HG03575 (cell line): ENCODE data around the gene ACSF3.

Experiments used
- ATAC-seq: cut with Tn5 transposase; IDR thresholded peaks from one replicate; pipeline ENCODE4 v1.9.1; 2021; ENCODE audit not compliant: unreplicated experiment, insufficient number of reproducible peaks, low FRiP score; ENCODE audit errors: extremely low read depth

Gene ACSF3

DNA sequence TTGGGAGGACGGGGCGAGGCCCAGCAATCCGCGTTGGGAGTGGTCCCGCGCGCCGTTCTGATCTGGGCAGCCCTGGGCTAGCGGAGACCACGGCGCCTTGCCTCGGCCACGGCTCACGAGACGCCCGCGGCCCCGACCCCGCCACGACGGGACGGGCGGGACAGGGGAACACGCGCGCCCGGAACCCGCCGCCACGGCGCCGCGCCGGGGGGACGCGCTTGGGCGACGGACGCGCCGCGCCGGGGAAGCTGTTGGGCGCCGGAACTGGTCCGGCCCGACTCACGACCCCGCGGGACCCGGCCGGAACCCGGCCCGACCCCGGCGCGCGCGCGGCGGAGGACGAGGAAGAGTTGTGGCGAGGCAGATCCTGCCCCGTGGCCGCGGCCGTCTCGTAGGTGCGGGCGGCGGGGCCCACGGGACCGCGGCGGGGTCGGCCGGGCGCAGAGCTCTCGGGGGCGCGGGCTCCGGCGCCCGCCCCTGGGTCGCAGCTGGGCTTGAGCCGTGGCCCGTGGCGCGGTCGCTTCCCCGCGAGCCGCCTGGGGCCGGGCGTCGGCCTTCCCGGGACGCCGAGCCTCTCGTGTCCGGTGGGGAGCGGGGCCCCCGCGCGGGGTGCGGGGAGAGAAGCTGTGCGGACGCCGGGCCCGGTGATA is at the start of gene ACSF3:
Gene ACSF3, plus strand, starts transcription at position 251 of the 650 bp plus-strand sequence. CDS start 6,830 bp downstream, outside the sequence.
- ATAC-seq = no peak

- no peak for ATAC-seq
Measured at GRCh38 chr16:89044418-89045180, 49.1 kb upstream of the ACSF3 start.

- ATAC-seq = no peak
Measured at GRCh38 chr16:89045181-89045815, 48.4 kb upstream of the ACSF3 start.

DNA sequence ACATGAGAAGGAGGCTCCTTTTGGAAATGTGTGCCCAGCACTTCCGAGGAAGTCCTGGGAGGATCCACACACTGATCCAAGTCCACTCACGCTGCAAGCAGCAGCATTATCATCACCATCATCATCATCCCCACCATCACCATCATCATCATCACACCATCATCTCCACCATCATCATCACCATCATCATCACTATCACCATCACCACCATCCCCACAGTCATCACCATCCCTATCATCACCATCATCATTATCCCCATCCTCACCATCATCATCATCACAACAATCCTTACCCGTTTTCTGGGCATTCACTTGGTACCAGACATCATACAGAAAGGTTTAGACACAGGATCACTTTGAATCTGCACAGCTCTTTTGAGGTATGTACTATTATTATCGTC is 47.8 kb upstream of the ACSF3 start:
- no peak for ATAC-seq

GRCh38 chr16:89046491-89046890 is 47.2 kb upstream of the ACSF3 start:
- no peak for ATAC-seq

GRCh38 chr16:89047331-89048089 is 46.1 kb upstream of the ACSF3 start:
- ATAC-seq = no peak

DNA sequence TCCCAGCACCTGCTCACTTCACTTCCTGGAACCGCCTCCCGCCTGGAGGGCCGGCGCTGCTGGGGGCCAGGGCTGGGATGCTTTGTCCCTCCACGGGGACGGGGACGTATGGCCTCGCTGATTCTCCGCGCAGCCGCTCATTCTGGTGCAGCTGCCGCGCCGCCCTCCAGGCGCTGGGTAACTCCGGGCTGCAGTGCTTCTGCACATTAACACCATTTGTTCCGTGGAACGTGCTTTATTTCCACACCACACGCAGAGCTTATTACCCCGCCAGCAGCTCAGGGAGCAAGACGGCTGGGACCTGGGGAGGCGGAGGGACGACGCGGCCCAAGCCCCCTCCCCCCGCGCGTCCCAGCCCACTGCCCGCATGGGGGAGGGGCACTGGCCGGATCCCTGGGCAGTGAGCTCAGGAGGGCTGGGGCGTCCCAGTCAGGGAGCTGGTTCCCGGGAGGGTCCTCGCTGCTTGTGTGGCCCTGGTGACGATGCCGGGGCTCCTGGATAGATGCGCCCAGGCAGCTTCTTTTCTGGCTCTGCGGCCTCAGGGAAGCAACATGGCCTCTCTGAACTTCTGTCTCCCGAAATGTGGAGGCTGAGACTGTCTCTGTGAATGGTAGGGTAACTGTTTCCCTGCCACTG is 45.4 kb upstream of the ACSF3 start:
- no peak for ATAC-seq

- no peak for ATAC-seq
Measured at GRCh38 chr16:89048871-89049422, 44.7 kb upstream of the ACSF3 start.

DNA sequence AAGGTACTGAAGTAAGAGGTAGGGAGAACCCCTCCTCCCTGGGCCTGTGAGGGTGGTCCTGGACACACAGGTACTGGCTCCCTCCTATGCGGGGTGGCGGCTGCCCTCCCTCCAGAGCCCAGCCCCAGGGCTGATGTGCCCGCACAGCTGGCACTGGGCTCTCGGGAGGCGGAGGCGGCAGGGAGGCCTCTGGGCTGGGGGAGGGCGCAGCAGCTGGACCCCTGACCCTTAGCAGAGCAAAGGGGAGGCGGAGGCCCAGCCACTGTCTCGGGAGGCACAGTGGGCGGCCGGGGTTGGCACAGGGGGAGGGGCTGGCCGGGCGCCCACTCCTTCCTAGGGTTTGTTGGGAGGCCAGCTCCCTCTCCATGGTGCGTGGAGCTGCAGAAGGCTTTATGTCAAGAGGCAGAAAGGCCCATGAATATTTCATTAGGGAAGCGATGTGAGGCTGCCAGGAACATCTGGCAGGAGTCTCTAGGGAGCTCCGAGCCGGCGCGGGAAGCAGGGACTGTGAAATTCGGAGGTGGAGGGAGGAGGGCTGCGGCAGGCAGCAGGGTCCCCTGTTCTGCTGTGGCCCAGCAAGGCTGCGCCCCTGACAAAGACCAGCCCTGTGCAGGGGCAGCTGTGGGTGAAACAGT is 44.1 kb upstream of the ACSF3 start:
- no peak for ATAC-seq

DNA sequence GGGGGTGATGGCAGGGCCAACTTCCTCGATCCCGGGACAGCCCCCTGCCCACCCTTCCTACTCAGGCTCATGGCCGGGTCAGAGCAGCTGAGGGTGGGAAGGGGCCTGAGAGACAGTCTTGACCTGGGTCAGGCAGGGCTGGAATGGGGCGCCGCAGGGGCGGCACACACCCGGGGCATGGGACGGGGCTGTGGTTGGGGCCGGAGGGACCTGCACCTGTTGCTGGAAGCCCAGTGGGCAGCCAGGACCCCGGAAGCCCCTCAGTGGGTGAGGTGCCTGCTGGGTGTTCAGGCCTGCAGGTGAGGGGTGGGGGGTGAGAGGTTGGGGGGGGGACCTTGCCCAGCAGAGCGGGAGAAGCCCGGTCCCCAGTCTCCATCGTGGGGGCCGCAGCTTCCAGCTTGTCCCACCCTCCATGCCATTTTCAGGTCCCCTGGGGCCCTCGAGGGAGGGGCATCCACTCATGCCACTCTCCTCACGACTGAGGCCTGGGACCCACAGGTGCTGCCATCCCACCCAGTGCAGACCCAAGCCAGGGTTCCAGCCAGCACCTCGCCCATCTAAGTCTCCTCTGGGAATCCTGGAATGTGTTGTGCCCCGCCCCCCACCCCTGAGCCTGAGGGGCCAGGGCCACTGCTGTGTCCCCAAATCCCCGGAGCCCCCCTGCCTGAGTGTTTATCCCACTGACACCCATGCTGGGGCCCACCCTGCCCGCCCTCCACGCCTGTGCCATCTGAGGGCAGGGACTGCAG is 43.4 kb upstream of the ACSF3 start:
- no peak for ATAC-seq

DNA sequence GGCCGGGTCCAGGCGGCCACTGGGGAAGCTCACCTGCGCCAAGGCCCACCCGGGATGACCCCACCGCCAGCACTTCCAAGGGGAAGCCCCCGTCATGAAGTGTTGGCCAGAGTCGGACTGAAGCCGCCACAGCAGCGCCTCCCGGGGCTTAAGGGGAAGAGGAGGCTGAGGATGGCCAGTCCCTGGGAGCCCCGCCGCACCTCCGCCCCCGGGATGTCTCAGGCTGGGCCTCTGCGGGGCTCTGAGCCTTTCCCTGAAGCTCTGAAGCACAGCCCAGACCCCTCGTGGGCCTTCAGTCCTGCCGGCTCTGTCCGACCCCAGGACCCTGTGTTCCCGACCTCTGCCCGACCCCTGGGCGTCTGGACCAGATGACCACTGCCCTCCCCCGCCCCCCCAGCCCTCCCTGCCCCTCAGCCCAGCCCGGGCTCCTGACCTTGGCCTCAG is 42.8 kb upstream of the ACSF3 start:
- no peak for ATAC-seq

GRCh38 chr16:89051521-89052166 is 42.0 kb upstream of the ACSF3 start:
- ATAC-seq = no peak

DNA sequence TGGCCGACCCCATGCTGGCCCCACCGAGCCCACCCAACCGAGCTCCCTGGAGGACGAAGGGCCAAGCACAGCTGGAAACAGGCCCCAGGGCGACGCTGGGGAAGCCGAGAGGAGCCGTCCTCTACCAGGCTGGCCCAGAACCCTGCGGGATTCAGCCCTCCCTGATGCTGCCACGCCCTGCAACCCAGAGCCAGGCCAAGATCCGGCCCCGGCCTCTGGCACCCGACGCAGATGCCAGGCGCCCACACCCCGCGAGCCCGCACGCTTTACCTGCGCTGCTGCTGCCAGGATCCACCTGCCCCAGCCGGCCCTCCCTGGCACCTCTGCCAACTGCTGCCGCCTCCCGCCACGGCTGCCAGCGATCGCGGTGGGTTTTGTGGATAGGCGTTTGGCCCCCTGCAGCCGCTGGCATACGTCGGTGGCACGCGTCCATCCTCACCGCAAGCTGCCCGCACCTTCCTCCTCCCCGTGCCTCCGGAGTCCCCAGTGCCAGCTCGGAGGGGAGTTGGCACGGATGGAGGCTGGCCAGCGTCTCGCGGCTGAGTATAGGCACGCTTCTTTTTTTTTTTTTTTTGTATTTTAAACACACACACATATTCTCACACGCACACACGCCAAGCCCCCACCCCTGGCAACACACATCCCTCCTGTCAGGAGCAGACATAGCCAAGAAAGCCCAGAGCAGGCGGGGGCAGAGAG is 41.3 kb upstream of the ACSF3 start:
- no peak for ATAC-seq

DNA sequence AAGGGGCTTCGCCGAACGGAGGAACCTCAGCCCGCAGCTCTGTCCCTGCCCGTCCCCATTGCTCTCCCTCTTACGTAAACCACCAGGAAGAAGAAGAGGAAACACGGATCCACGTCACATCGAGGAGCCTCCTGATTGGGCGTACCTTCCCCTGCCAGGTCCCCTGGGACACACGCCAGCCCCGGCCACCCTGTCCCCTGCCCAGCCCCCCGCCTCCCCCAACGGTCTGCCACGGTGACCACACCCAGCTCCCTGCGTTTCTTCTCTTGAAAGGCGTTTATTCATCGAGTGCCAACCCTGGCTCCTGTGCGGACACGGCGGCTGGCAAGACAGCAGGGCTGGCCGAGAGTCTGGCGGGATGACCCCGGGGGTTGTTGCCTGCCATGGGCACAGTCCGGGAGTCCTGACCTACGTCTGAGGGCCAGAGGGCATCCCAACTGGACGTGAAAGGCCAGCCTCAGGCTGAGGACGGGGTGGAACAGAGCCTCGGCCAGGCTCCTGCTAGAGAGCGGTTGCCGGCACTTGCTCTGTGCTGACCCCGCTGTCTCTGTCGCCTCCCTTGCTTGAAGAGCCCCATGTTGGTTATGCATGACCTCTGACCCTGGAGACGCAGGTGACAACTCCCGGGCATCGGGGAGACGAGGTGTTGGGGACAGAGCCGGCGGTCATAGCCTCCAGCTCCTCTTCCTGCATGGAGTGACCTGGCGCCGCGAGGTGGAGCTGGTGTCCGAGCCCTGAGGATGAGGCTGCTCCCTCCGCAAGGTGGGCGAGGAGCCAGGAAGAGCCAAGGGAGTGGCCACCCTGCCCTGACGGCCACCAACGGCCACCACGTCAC is 40.5 kb upstream of the ACSF3 start:
- no peak for ATAC-seq

GRCh38 chr16:89053725-89054029 is 40.0 kb upstream of the ACSF3 start:
- ATAC-seq = no peak

DNA sequence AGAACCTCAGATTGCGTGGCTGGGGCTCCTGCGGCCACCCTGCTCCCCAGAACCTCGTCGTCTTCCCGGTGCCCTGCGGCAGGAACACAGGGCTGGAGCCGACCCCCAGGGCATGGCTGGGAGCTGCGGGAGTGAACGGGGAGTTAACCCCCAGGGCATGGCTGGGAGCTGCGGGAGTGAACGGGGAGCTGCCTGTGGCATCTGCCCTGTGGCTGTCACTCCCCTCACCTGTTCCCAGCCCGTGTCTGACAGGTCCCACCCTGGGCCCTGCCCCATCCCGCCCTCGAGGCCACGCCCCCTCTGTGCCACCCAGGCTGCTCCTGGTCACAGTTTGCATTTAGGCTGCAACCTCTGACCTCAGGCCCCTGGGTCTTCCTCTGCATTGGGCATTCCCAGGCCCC is 39.4 kb upstream of the ACSF3 start:
- ATAC-seq = no peak
